Germinal center (tissue), 1 donor: Measurements from ENCODE around the gene ARNT2.

Experiments used
- DNase-seq: peaks from one replicate; pipeline ENCODE4 v3.0.0; 2012; ENCODE audit warnings: mixed read lengths, low spot score

Gene ARNT2

DNA sequence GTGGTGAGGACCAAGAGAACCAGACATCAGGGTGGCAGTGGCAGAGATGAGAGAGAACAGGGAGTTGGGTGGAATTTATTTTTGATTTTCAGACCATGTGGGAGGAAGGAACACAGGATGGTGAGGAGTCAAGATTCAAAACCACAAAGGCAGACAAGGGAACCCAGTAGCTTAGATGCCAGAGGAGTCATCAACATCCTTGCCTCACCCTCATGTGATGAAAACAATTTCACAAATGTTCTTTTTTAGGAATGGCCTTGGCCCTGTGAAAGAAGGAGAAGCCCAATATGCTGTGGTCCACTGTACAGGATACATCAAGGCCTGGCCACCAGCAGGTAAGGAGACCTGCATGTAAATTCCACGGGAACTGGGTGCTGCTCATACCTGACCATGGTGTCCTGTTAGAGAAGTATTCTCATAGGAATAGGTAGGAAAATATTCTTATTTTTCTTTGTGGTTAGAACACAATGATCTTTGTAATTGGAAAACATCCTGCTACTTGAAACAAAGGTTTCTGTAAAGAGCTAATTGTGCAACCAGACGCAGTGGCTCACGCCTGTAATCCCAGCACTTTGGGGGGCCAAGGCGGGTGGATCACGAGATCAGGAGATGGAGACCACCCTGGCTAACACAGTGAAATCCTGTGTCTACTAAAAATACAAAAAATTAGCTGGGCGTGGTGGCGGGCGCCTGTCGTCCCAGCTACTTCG is 110.0 kb downstream of the ARNT2 start:
- DNase-seq = no peak

DNA sequence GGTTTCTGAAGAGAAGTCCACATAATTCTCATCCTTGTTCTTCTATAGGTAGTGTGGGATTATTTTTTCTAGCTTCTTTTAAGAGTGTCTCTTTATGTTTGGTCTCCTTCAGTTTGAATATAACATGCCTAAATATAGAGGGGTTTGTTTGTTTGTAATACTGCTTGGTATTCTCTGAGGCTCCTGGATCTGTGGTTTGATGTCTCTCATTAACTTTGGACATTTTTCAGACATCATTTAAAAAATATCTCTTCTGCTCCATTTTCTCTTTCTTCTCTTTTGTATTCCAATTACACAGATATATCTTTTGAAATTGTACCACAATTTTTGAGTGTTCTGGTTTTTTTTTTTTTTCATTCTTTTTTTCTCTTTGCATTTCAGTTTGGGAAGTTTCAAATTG is 113.1 kb downstream of the ARNT2 start:
- no peak for DNase-seq

- no peak for DNase-seq
These were observed 114.3 kb downstream of the ARNT2 start for GRCh38 chr15:80518522-80518921.

DNA sequence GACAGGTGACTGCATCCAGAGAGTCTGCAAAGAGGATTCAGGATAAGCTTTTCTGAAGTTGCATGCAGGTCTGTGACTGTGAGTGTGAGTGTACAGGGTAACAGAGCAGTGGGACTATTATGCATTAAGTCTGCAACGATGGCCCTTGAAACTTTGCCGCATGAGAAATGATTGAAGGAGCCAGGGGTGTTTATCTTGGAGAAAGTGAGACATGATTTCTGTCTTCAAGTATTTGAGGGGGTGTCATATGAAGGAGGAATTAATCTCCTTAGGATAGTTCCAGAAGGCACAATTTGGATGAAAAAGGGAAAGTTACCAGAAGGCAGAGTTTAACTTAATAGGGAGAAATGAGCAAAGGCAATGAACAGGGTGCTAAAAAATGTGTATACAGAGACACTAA is 119.6 kb downstream of the ARNT2 start:
- DNase-seq = no peak

GRCh38 chr15:80525853-80526252 is 121.7 kb downstream of the ARNT2 start:
- DNase-seq = no peak

GRCh38 chr15:80526556-80527340 is 122.6 kb downstream of the ARNT2 start:
- no peak for DNase-seq

DNA sequence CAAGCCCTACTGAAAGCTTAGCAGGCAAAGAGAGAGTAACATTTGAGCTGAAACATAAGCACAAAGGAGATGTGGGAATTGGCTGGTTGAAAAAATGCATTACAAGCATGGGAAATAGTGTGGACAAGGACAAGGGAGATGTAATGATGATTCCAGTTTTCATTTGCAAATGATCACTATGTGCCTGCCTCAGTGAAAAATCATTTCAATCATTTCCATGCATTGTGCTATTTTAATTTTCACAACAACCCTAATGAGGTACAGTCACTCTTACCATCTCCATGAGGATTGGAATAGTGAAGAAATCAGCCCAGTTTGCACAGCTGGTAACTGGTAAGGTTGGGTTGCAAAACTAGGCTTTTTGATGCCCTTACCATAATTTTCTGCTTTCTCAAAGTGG is 123.2 kb downstream of the ARNT2 start:
- DNase-seq = no peak

- DNase-seq = no peak
These were observed 123.8 kb downstream of the ARNT2 start for GRCh38 chr15:80527961-80528360.

DNA sequence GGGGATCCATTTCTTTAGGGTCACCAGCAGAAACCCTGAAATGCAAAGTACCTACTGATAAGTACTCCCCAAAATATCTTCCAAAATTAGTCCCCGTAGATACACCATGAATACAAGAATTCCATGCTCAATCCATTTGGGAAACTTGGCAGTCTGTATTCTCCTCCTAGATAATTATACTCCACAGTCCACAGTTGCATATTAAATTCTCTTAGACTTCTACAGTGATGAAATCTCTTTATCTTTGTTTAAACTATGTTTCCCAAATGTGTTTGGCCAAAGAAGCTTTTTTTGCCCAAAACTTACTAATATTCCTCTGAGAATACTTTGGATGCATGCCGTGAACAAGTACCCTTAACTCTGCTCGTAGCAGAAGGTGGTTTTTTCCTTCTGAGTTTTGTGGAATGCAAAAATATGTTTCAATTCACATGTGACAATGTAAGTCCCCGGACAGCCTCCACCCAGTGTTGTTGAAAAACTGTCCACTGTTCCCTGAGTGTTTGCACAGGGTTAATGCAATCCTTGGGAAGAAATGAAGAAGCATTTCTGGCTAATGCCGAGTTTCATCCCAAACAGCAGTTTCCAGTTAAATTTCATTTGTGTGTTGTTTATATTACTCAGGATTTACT is 126.7 kb downstream of the ARNT2 start:
- no peak for DNase-seq

DNA sequence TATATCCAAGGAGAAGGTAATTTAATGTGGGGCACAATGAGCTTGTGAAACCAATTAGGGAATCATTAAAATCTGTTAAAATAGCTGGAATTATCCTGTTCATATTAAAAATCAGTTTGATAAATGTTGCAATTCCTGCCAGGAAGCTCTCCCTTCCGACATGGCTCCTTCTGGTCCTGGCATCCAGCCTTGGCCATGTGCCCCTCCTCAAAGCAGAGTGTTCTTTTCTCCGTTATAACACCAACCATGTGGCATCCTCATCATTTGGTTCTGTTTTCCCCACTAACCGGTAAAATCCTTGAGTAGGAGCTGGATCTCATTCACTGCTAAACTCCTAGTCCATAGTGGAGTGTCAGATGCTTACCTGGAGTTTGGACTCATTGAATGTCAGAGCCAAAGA is 127.2 kb downstream of the ARNT2 start:
- no peak for DNase-seq

DNA sequence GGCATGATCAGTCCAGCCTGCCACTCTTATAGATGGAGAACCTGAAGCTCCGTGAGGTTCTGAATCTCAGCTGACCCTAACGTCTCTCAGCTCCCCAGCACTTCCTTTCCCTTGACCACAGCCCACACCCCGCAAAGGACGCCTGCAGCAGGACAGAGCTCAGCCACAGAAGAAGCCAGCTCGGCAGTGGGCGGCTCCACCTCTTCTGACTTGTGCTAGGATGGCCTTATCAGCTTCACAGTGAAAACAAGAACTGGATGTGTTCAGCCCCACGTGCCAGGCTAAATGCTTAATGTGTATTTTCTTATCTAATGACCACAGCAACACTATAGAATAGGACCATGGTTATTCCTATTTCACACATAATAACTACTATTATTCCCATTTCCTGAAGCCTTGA is 127.6 kb downstream of the ARNT2 start:
- DNase-seq = no peak

DNA sequence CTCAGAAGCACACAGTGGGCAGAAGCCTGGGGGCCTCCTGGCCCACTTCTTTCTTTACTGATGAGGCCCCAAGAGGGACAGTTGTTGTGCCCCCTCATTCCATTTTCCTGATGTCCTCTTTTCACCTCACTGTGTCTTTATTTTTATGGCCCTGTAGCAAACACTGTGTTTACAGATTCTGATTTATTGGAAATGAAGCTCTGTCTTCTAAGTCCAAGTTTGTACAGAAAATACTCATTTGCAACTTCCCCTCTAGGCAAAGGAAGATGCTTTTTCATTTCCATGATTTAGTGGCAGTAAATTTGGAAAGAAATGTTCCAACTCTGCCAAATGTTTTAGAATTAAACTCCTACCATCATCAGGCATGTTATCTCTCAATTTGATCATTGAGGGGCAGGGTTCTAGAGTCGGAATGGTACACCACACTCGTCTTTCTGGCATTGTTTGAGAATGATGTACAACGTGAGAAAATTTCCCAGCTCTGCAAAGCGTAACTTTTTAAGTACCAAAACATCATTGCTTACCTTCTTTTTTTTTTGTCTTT is 129.7 kb downstream of the ARNT2 start:
- no peak for DNase-seq

DNA sequence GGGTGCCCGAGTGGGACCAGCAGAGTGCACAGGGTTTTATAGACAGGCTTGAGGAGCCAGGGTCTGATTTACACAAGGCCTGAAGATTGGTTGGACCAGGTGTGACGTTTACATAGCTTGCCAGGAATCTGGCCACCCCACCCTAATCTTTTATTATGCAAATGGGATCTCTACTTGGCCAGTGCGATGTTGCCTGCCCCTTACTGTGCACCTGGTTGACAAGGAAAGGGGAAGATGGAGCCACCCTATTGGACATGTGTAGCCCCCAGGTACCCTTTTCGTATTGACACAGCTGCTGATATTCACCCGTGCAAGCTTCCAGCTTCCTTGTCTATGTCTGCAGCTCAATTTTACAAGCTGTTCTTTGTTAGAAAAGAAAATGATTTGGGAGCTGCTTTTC is 132.0 kb downstream of the ARNT2 start:
- no peak for DNase-seq

GRCh38 chr15:80536716-80537115 is 132.5 kb downstream of the ARNT2 start:
- DNase-seq = no peak

- DNase-seq = no peak
These were observed 140.9 kb downstream of the ARNT2 start for GRCh38 chr15:80545078-80545477.

GRCh38 chr15:80547264-80547663 is 143.1 kb downstream of the ARNT2 start:
- DNase-seq = no peak

DNA sequence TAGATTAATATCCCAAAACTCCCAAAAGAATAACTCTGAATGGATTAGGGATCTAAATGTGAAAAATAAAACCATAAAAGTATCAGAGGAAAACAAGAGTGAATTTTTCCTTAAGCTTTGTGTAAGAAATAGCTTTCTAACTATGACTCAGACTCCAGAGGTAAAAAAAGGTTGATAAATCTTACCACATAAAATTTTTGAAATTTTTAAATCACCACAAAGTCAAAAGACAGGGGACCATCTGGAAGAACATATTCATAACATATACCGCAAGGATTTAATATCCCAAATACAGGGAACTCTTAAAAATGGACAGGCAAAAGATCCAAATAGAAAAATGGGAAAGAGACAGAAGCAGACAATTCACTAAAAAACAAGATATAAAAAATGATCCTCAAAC is 145.0 kb downstream of the ARNT2 start:
- no peak for DNase-seq

DNA sequence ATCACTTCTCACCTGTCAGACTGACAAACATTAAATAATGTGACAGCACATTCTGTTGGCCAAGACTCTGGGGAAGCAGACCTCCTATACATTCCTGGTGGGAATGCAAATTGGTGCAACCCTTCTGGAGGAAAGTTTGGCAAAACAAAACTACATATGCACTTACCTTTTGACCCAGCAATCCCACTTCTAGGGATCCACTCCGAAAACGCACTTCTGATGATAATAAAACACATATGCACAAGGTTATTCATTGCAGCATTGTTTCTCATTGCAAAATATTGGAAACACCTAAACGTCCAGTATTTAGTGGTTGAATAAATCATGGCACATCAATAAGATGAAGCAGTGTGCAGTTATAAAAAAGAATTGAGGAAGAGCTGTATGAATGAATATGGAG is 145.5 kb downstream of the ARNT2 start:
- DNase-seq = no peak

GRCh38 chr15:80550219-80550907 is 146.2 kb downstream of the ARNT2 start:
- DNase-seq = no peak

GRCh38 chr15:80550908-80551260 is 146.7 kb downstream of the ARNT2 start:
- DNase-seq = no peak

GRCh38 chr15:80551348-80551747 is 147.2 kb downstream of the ARNT2 start:
- DNase-seq = no peak

- no peak for DNase-seq
These were observed 150.4 kb downstream of the ARNT2 start for GRCh38 chr15:80554560-80554959.
